ENCODE measurements around the gene USP17L10. TPM values are rescaled to one million over a fixed set of nuclear protein-coding genes. Genes with fewer than 3 reads are reported as not detected.
"Not testable (repeated sequence)": the region's sequence is repeated elsewhere in the genome, so short reads cannot be mapped to it uniquely, and the experiment has no call there.

Gene USP17L10
- total RNA-seq, 2 experiments from 2014 or later = not detected

DNA sequence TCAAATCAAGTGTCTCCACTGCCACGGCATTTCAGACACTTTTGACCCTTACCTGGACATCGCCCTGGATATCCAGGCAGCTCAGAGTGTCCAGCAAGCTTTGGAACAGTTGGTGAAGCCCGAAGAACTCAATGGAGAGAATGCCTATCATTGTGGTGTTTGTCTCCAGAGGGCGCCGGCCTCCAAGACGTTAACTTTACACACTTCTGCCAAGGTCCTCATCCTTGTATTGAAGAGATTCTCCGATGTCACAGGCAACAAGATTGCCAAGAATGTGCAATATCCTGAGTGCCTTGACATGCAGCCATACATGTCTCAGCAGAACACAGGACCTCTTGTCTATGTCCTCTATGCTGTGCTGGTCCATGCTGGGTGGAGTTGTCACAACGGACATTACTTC is 19.8 kb downstream of the USP17L10 start:
- H3K4me1 Mint-ChIP-seq (ENCODE audit: low read depth); H3K27me3 ChIP-seq (ENCODE audit: control insufficient read depth in 1 of 2, insufficient read depth in 2 of 2, low read length in 2 of 2); H3K4me1 ChIP-seq (ENCODE audit: insufficient read depth, low read length); CTCF ChIA-PET; H3K9me3 Mint-ChIP-seq; POLR2A ChIA-PET; H3K27ac Mint-ChIP-seq; H3K36me3 ChIP-seq (ENCODE audit: insufficient read depth, low read length); H3K4me3 ChIP-seq (ENCODE audit: low read length); H3K36me3 Mint-ChIP-seq (ENCODE audit: low read depth); intact Hi-C loops (cut with DNase I, micrococcal nuclease); ATAC-seq (ENCODE audit: poor library complexity); H3K27me3 Mint-ChIP-seq; H3K9me3 ChIP-seq (ENCODE audit: control insufficient read depth in 1 of 2, insufficient read depth in 1 of 2, low read length in 2 of 2); H3K27ac ChIP-seq (ENCODE audit: low read depth in 1 of 2, low read length in 2 of 2); H3K4me3 Mint-ChIP-seq: not testable (repeated sequence)
- peak in 1 of 14 experiments; percentile 24 for DNase-seq

DNA sequence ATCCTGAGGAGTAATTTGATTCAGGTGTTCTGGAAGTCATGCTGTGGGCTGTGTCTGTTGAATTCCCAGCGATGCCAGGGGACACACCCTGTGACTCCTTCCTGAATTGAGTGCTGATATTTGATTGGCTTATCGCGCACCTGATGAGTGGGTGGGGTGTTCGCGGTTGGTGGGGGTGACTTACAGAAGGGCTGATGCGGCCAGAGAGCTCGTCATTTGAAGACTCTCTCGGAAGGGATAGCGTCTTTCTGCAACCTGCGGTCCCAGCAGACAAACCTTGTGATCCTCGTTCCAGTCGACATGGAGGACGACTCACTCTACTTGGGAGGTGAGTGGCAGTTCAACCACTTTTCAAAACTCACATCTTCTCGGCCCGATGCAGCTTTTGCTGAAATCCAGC is 23.6 kb downstream of the USP17L10 start, which contains the start of gene USP17L15:
Gene USP17L15 (plus strand): TSS at position 301 of the 400 bp plus-strand sequence. CDS start 0 bp downstream, at position 301.
- H3K4me3 Mint-ChIP-seq; DNase-seq; H3K27me3 ChIP-seq (ENCODE audit: control insufficient read depth in 1 of 2, insufficient read depth in 2 of 2, low read length in 2 of 2); H3K4me3 ChIP-seq (ENCODE audit: low read length); H3K27me3 Mint-ChIP-seq; H3K9me3 Mint-ChIP-seq; intact Hi-C loops (cut with DNase I, micrococcal nuclease); H3K36me3 Mint-ChIP-seq (ENCODE audit: low read depth); H3K36me3 ChIP-seq (ENCODE audit: insufficient read depth, low read length); H3K4me1 ChIP-seq (ENCODE audit: insufficient read depth, low read length); ATAC-seq (ENCODE audit: poor library complexity); POLR2A ChIA-PET; H3K27ac Mint-ChIP-seq; H3K4me1 Mint-ChIP-seq (ENCODE audit: low read depth); CTCF ChIA-PET; H3K27ac ChIP-seq (ENCODE audit: low read depth in 1 of 2, low read length in 2 of 2); H3K9me3 ChIP-seq (ENCODE audit: control insufficient read depth in 1 of 2, insufficient read depth in 1 of 2, low read length in 2 of 2): not testable (repeated sequence)

GRCh38 chr4:9238461-9238860 is 28.0 kb downstream of the USP17L10 start:
- H3K36me3 Mint-ChIP-seq (ENCODE audit: low read depth); H3K36me3 ChIP-seq (ENCODE audit: insufficient read depth, low read length); intact Hi-C loops (cut with DNase I, micrococcal nuclease); H3K9me3 ChIP-seq (ENCODE audit: control insufficient read depth in 1 of 2, insufficient read depth in 1 of 2, low read length in 2 of 2); H3K27ac Mint-ChIP-seq; H3K9me3 Mint-ChIP-seq; ATAC-seq (ENCODE audit: poor library complexity); H3K27me3 Mint-ChIP-seq; H3K27ac ChIP-seq (ENCODE audit: low read depth in 1 of 2, low read length in 2 of 2); H3K4me1 ChIP-seq (ENCODE audit: insufficient read depth, low read length); CTCF ChIA-PET; H3K4me1 Mint-ChIP-seq (ENCODE audit: low read depth); H3K4me3 Mint-ChIP-seq; POLR2A ChIA-PET; H3K27me3 ChIP-seq (ENCODE audit: control insufficient read depth in 1 of 2, insufficient read depth in 2 of 2, low read length in 2 of 2); H3K4me3 ChIP-seq (ENCODE audit: low read length): not testable (repeated sequence)
- DNase-seq = peak in 3 of 14 experiments; percentile 1 to 10 (median 6)

DNA sequence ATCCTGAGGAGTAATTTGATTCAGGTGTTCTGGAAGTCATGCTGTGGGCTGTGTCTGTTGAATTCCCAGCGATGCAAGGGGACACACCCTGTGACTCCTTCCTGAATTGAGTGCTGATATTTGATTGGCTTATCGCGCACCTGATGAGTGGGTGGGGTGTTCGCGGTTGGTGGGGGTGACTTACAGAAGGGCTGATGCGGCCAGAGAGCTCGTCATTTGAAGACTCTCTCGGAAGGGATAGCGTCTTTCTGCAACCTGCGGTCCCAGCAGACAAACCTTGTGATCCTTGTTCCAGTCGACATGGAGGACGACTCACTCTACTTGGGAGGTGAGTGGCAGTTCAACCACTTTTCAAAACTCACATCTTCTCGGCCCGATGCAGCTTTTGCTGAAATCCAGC is 33.1 kb downstream of the USP17L10 start, which contains the start of gene USP17L17:
Gene USP17L17 (plus strand): TSS at position 301 of the 400 bp plus-strand sequence. CDS start 0 bp downstream, at position 301.
- ATAC-seq (ENCODE audit: poor library complexity); H3K9me3 Mint-ChIP-seq; H3K27ac Mint-ChIP-seq; CTCF ChIA-PET; H3K27ac ChIP-seq (ENCODE audit: low read depth in 1 of 2, low read length in 2 of 2); H3K4me3 ChIP-seq (ENCODE audit: low read length); H3K4me1 Mint-ChIP-seq (ENCODE audit: low read depth); intact Hi-C loops (cut with DNase I, micrococcal nuclease); DNase-seq; H3K4me3 Mint-ChIP-seq; POLR2A ChIA-PET; H3K4me1 ChIP-seq (ENCODE audit: insufficient read depth, low read length); H3K9me3 ChIP-seq (ENCODE audit: control insufficient read depth in 1 of 2, insufficient read depth in 1 of 2, low read length in 2 of 2); H3K27me3 Mint-ChIP-seq; H3K36me3 ChIP-seq (ENCODE audit: insufficient read depth, low read length); H3K36me3 Mint-ChIP-seq (ENCODE audit: low read depth); H3K27me3 ChIP-seq (ENCODE audit: control insufficient read depth in 1 of 2, insufficient read depth in 2 of 2, low read length in 2 of 2): not testable (repeated sequence)

DNA sequence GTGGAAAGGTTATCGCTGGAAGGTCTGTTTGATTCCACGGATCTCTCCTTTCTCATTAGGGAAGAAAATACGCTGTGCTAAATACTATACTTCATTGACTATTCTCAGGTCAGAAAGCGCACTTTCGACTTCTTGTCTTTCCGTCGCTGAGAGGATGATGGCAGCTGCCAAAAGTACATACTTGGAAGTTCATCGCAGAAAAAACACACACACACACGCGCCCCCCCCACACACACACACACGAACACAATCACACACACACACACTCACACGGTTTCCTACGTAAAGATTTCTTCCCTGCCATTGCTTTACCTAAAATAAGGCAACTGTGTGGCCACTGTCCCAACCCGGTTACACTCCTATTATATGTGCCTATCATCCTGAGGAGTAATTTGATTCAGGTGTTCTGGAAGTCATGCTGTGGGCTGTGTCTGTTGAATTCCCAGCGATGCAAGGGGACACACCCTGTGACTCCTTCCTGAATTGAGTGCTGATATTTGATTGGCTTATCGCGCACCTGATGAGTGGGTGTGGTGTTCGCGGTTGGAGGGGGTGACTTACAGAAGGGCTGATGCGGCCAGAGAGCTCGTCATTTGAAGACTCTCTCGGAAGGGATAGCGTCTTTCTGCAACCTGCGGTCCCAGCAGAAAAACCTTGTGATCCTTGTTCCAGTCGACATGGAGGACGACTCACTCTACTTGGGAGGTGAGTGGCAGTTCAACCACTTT is 37.7 kb downstream of the USP17L10 start, which contains the start of gene USP17L18:
Gene USP17L18 (plus strand): TSS at position 678 of the 728 bp plus-strand sequence. CDS start 0 bp downstream, at position 678.
- H3K4me1 Mint-ChIP-seq (ENCODE audit: low read depth); H3K4me3 ChIP-seq (ENCODE audit: low read length); H3K4me1 ChIP-seq (ENCODE audit: insufficient read depth, low read length); H3K4me3 Mint-ChIP-seq; H3K36me3 ChIP-seq (ENCODE audit: insufficient read depth, low read length); H3K9me3 ChIP-seq (ENCODE audit: control insufficient read depth in 1 of 2, insufficient read depth in 1 of 2, low read length in 2 of 2); POLR2A ChIA-PET; H3K27me3 Mint-ChIP-seq; H3K27ac ChIP-seq (ENCODE audit: low read depth in 1 of 2, low read length in 2 of 2); H3K9me3 Mint-ChIP-seq; H3K27me3 ChIP-seq (ENCODE audit: control insufficient read depth in 1 of 2, insufficient read depth in 2 of 2, low read length in 2 of 2); CTCF ChIA-PET; intact Hi-C loops (cut with DNase I, micrococcal nuclease); H3K27ac Mint-ChIP-seq; ATAC-seq (ENCODE audit: poor library complexity); H3K36me3 Mint-ChIP-seq (ENCODE audit: low read depth): not testable (repeated sequence)
- peak in 5 of 14 experiments; percentile 0 to 33 (median 1) for DNase-seq

DNA sequence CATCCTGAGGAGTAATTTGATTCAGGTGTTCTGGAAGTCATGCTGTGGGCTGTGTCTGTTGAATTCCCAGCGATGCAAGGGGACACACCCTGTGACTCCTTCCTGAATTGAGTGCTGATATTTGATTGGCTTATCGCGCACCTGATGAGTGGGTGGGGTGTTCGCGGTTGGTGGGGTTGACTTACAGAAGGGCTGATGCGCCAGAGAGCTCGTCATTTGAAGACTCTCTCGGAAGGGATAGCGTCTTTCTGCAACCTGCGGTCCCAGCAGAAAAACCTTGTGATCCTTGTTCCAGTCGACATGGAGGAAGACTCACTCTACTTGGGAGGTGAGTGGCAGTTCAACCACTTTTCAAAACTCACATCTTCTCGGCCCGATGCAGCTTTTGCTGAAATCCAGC is 42.6 kb downstream of the USP17L10 start, which contains the start of gene USP17L19:
Gene USP17L19 (plus strand): TSS at position 301 of the 400 bp plus-strand sequence. CDS start 0 bp downstream, at position 301.
- H3K4me3 ChIP-seq (ENCODE audit: low read length); H3K4me1 Mint-ChIP-seq (ENCODE audit: low read depth); H3K4me3 Mint-ChIP-seq; H3K9me3 ChIP-seq (ENCODE audit: control insufficient read depth in 1 of 2, insufficient read depth in 1 of 2, low read length in 2 of 2); H3K36me3 Mint-ChIP-seq (ENCODE audit: low read depth); CTCF ChIA-PET; H3K27ac ChIP-seq (ENCODE audit: low read depth in 1 of 2, low read length in 2 of 2); H3K4me1 ChIP-seq (ENCODE audit: insufficient read depth, low read length); H3K27me3 ChIP-seq (ENCODE audit: control insufficient read depth in 1 of 2, insufficient read depth in 2 of 2, low read length in 2 of 2); H3K9me3 Mint-ChIP-seq; H3K36me3 ChIP-seq (ENCODE audit: insufficient read depth, low read length); H3K27ac Mint-ChIP-seq; H3K27me3 Mint-ChIP-seq; intact Hi-C loops (cut with DNase I, micrococcal nuclease); DNase-seq; POLR2A ChIA-PET; ATAC-seq (ENCODE audit: poor library complexity): not testable (repeated sequence)

DNA sequence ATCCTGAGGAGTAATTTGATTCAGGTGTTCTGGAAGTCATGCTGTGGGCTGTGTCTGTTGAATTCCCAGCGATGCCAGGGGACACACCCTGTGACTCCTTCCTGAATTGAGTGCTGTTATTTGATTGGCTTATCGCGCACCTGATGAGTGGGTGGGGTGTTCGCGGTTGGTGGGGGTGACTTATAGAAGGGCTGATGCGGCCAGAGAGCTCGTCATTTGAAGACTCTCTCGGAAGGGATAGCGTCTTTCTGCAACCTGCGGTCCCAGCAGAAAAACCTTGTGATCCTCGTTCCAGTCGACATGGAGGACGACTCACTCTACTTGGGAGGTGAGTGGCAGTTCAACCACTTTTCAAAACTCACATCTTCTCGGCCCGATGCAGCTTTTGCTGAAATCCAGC is 47.4 kb downstream of the USP17L10 start, which contains the start of gene USP17L20:
Gene USP17L20 (plus strand): TSS at position 301 of the 400 bp plus-strand sequence. CDS start 0 bp downstream, at position 301.
- H3K27me3 Mint-ChIP-seq; H3K27ac Mint-ChIP-seq; H3K27me3 ChIP-seq (ENCODE audit: control insufficient read depth in 1 of 2, insufficient read depth in 2 of 2, low read length in 2 of 2); H3K9me3 ChIP-seq (ENCODE audit: control insufficient read depth in 1 of 2, insufficient read depth in 1 of 2, low read length in 2 of 2); H3K36me3 Mint-ChIP-seq (ENCODE audit: low read depth); H3K36me3 ChIP-seq (ENCODE audit: insufficient read depth, low read length); H3K4me1 Mint-ChIP-seq (ENCODE audit: low read depth); DNase-seq; H3K4me1 ChIP-seq (ENCODE audit: insufficient read depth, low read length); H3K9me3 Mint-ChIP-seq; H3K4me3 ChIP-seq (ENCODE audit: low read length); POLR2A ChIA-PET; CTCF ChIA-PET; H3K27ac ChIP-seq (ENCODE audit: low read depth in 1 of 2, low read length in 2 of 2); ATAC-seq (ENCODE audit: poor library complexity); intact Hi-C loops (cut with DNase I, micrococcal nuclease); H3K4me3 Mint-ChIP-seq: not testable (repeated sequence)

Measured in CD4-positive, alpha-beta T cell (primary cell).